Activated gamma-delta T cell treated with Interleukin-2 at 50 U/mL for 16 hours (primary cell): Measurements from ENCODE around the gene TIMP2.
A peak's percentile ranks its signal among the peaks of the same experiment; 100 is the strongest.
"Not testable (repeated sequence)": the region's sequence is repeated elsewhere in the genome, so short reads cannot be mapped to it uniquely, and the experiment has no call there.

Source experiments
- DNase-seq: peaks from one replicate; pipeline ENCODE4 v3.0.0-alpha.2; 2020

TIMP2 gene

GRCh38 chr17:78885956-78886355 is 39.2 kb downstream of the TIMP2 start:
- DNase-seq, result no peak

- DNase-seq, result no peak
These were observed 40.1 kb downstream of the TIMP2 start for GRCh38 chr17:78884876-78885667.

GRCh38 chr17:78884148-78884825 is 40.9 kb downstream of the TIMP2 start:
- DNase-seq, result no peak

- no peak for DNase-seq
These were observed 41.6 kb downstream of the TIMP2 start for GRCh38 chr17:78883533-78884131.

GRCh38 chr17:78883089-78883532 is 42.1 kb downstream of the TIMP2 start:
- no peak for DNase-seq

- no peak for DNase-seq
These were observed 42.6 kb downstream of the TIMP2 start for GRCh38 chr17:78882540-78883088.

- no peak for DNase-seq
These were observed 45.5 kb downstream of the TIMP2 start for GRCh38 chr17:78879635-78880186.

GRCh38 chr17:78878871-78879527 is 46.2 kb downstream of the TIMP2 start:
- no peak for DNase-seq

- no peak for DNase-seq
These were observed 46.9 kb downstream of the TIMP2 start for GRCh38 chr17:78878261-78878660.

- DNase-seq, result not testable (repeated sequence)
These were observed 48.2 kb downstream of the TIMP2 start for GRCh38 chr17:78876954-78877517.

GRCh38 chr17:78876094-78876597 is 49.0 kb downstream of the TIMP2 start:
- no peak for DNase-seq

GRCh38 chr17:78875363-78876093 is 49.7 kb downstream of the TIMP2 start:
- no peak for DNase-seq

- no peak for DNase-seq
These were observed 51.5 kb downstream of the TIMP2 start for GRCh38 chr17:78873519-78874340.

GRCh38 chr17:78872486-78872885 is 52.7 kb downstream of the TIMP2 start:
- no peak for DNase-seq

- no peak for DNase-seq
These were observed 54.6 kb downstream of the TIMP2 start for GRCh38 chr17:78870621-78871020.

- DNase-seq, result no peak
These were observed 56.8 kb downstream of the TIMP2 start for GRCh38 chr17:78868391-78868790.

GRCh38 chr17:78867046-78867445 is 58.1 kb downstream of the TIMP2 start:
- not testable (repeated sequence) for DNase-seq

- DNase-seq, result peak; percentile 64
These were observed 59.4 kb downstream of the TIMP2 start for GRCh38 chr17:78865682-78866390.

GRCh38 chr17:78864117-78864516 is 61.1 kb downstream of the TIMP2 start:
- no peak for DNase-seq
